Activated CD8-positive, alpha-beta T cell treated with anti-CD3 and anti-CD28 coated beads for 36 hours (primary cell): Measurements from ENCODE around the gene ANO9. TPM values are rescaled to one million over a fixed set of nuclear protein-coding genes. Genes with fewer than 3 reads are reported as not detected.

ENCODE experiments used
- ATAC-seq: fragments of 200-7000 bp; cut with Tn5 transposase; one replicate; pipeline ENCODE4 v1.10.0; 2021; ENCODE audit warnings: mild to moderate bottlenecking, moderate library complexity
- CTCF ChIA-PET: fragments of 350-600 bp; sonication (Branson Sonifier 250); formaldehyde crosslinking; loops from one replicate; lab custom pipeline; 2021; ENCODE audit warnings: antibody characterized with exemption; lab: Charles Lee
- POLR2A ChIA-PET: fragments of 350-600 bp; sonication (Branson Sonifier 250); formaldehyde crosslinking; loops from one replicate; lab custom pipeline; 2021; ENCODE audit warnings: antibody characterized with exemption; lab: Charles Lee
- DNase-seq: peaks from one replicate; pipeline ENCODE4 v3.0.0-alpha.2; 2020
- H3K27ac Mint-ChIP-seq: one replicate; pipeline ENCODE4 v1.8.0; 2021; ENCODE audit warnings: mild to moderate bottlenecking, mixed read lengths
- H3K27me3 Mint-ChIP-seq: one replicate; pipeline ENCODE4 v1.8.0; 2021; ENCODE audit warnings: mixed read lengths
- H3K36me3 Mint-ChIP-seq: one replicate; pipeline ENCODE4 v1.8.0; 2021; ENCODE audit warnings: low read depth, mixed read lengths
- H3K4me1 Mint-ChIP-seq: one replicate; pipeline ENCODE4 v1.8.0; 2021; ENCODE audit warnings: low read depth, mixed read lengths
- H3K4me3 Mint-ChIP-seq: one replicate; pipeline ENCODE4 v1.8.0; 2021; ENCODE audit warnings: mild to moderate bottlenecking, moderate library complexity, mixed read lengths
- H3K9me3 Mint-ChIP-seq: one replicate; pipeline ENCODE4 v1.8.0; 2021; ENCODE audit warnings: mixed read lengths
- CTCF ChIP-seq: fragments of 200-600 bp; IDR thresholded peaks from one replicate; pipeline ENCODE4 v1.8.0; 2022; ENCODE audit warnings: antibody characterized with exemption, mild to moderate bottlenecking
- intact Hi-C: fragments of 100-400 bp; cut with micrococcal nuclease; formaldehyde crosslinking; loops from one replicate; pipeline ENCODE4 v1.10.0; 2022
- total RNA-seq, 2 experiments: library from RNA; stranded (reverse); gene quantifications; one replicate each; pipeline ENCODE4 v1.2.3, GENCODE V29; 2021

Gene ANO9
- total RNA-seq, 2 experiments from 2014 or later, result 28.2 to 29.0 TPM

- no peak for DNase-seq
- H3K27me3 Mint-ChIP-seq, result peaks cover 37% of the 10 kb centered on the region
- ChIA-PET POLR2A (interaction anchor here (0.9 kb wide), 1 partner anchor 80 kb away, joined by 3 read pairs; the partner anchor contains the start of gene PGGHG), CTCF (interaction anchor here (0.6 to 1.5 kb wide), 2 partner anchors 11 to 135 kb away, joined by 3 to 6 read pairs; no protein-coding TSS in a partner anchor)
- peak within 1 kb of the TSS; percentile 62 for H3K4me3 Mint-ChIP-seq
- intact Hi-C loops, result no loop called here
- peaks cover 1% of the 10 kb centered on the region for H3K9me3 Mint-ChIP-seq
- no peak for TF ChIP-seq CTCF
- peaks cover 3% of the 10 kb centered on the region for H3K4me1 Mint-ChIP-seq
- ATAC-seq, result peak; percentile 45
- no peak within 1 kb of the TSS for H3K27ac Mint-ChIP-seq
- H3K36me3 Mint-ChIP-seq, result no peaks in the 10 kb centered on the region
Measured at GRCh38 chr11:369336-370018, 72.3 kb downstream of the ANO9 start, which contains the start of gene B4GALNT4. Gene B4GALNT4 (plus strand): TSS chr11:369499. CDS start chr11:369804, 305 bp downstream.

- no peak overlapping the region for H3K27ac Mint-ChIP-seq
- intact Hi-C loops, result no loop called here
- DNase-seq (no peak), ATAC-seq (no peak)
- no peaks in the 10 kb centered on the region for H3K9me3 Mint-ChIP-seq
- peak overlapping the region; percentile 62 for H3K4me3 Mint-ChIP-seq
- CTCF ChIA-PET, result interaction anchor here (0.7 to 1.5 kb wide), 2 partner anchors 10 to 117 kb away, joined by 4 to 6 read pairs; no protein-coding TSS in a partner anchor
- peaks cover 3% of the 10 kb centered on the region for H3K4me1 Mint-ChIP-seq
- no peaks in the 10 kb centered on the region for H3K36me3 Mint-ChIP-seq
- POLR2A ChIA-PET, result interaction anchor here (1.0 kb wide), 1 partner anchor 63 kb away, joined by 3 read pairs; no protein-coding TSS in a partner anchor
- TF ChIP-seq CTCF, result no peak
- H3K27me3 Mint-ChIP-seq, result peaks cover 37% of the 10 kb centered on the region
Measured at GRCh38 chr11:368414-369335, 73.1 kb downstream of the ANO9 start.

- CTCF ChIA-PET, result interaction anchor here (0.7 to 1.5 kb wide), 2 partner anchors 9 to 117 kb away, joined by 4 to 6 read pairs; no protein-coding TSS in a partner anchor
- no peak overlapping the region for H3K4me3 Mint-ChIP-seq
- intact Hi-C loops, result no loop called here
- no peak for TF ChIP-seq CTCF
- no peaks in the 10 kb centered on the region for H3K9me3 Mint-ChIP-seq
- peaks cover 3% of the 10 kb centered on the region for H3K4me1 Mint-ChIP-seq
- no peaks in the 10 kb centered on the region for H3K36me3 Mint-ChIP-seq
- H3K27ac Mint-ChIP-seq, result no peak overlapping the region
- H3K27me3 Mint-ChIP-seq, result peaks cover 37% of the 10 kb centered on the region
- no peak for DNase-seq
- POLR2A ChIA-PET, result interaction anchor here (0.6 to 1.3 kb wide), 3 partner anchors 10 to 138 kb away, joined by 3 read pairs; no protein-coding TSS in a partner anchor
- ATAC-seq, result no peak
Measured at GRCh38 chr11:367956-368413, 73.8 kb downstream of the ANO9 start.

Other genes starting within 250 kb of the ANO9 start
- not detected for gene SCGB1C1, start 248.9 kb downstream of the ANO9 start, total RNA-seq
- 10 to 100 TPM; 58.4 to 68.9 TPM for gene BET1L, start 234.6 kb downstream of the ANO9 start, total RNA-seq
- 100 to 1,000 TPM in 1 of 2 experiments, 10 to 100 TPM in 1; 96.5 to 108 TPM for gene RIC8A, start 234.3 kb downstream of the ANO9 start, total RNA-seq
- 10 to 100 TPM; 27.7 to 32.1 TPM for gene SIRT3, start 205.7 kb downstream of the ANO9 start, total RNA-seq
- 100 to 1,000 TPM; 220 to 228 TPM for gene PSMD13, start 205.0 kb downstream of the ANO9 start, total RNA-seq
- gene NLRP6, start 163.6 kb downstream of the ANO9 start, total RNA-seq, result 1 to 10 TPM; 3.3 to 3.4 TPM
- 100 to 1,000 TPM; 298 to 308 TPM for gene PGGHG, start 152.9 kb downstream of the ANO9 start, total RNA-seq
- not detected for gene IFITM5, start 142.5 kb downstream of the ANO9 start, total RNA-seq
- 100 to 1,000 TPM; 540 to 549 TPM for gene IFITM2, start 134.2 kb downstream of the ANO9 start, total RNA-seq
- 100 to 1,000 TPM; 296 to 304 TPM for gene IFITM1, start 128.0 kb downstream of the ANO9 start, total RNA-seq
- 10 to 100 TPM; 52.8 to 58.0 TPM for gene IFITM3, start 121.2 kb downstream of the ANO9 start, total RNA-seq
- 1 to 10 TPM; 1.5 to 3.4 TPM for gene B4GALNT4, start 72.5 kb downstream of the ANO9 start, total RNA-seq
- under 1 TPM in 1 of 2 experiments, not detected in 1; 0.18 TPM for gene PKP3, start 47.8 kb downstream of the ANO9 start, total RNA-seq
- 10 to 100 TPM; 33.9 to 35.0 TPM for gene SIGIRR, start 27.0 kb downstream of the ANO9 start, total RNA-seq
- gene PTDSS2, start 8.3 kb upstream of the ANO9 start, total RNA-seq, result 10 to 100 TPM; 17.4 to 18.0 TPM
- gene RNH1, start 65.2 kb upstream of the ANO9 start, total RNA-seq, result 100 to 1,000 TPM; 105 to 110 TPM
- 10 to 100 TPM; 30.4 to 34.6 TPM for gene HRAS, start 93.6 kb upstream of the ANO9 start, total RNA-seq
- gene LRRC56, start 95.5 kb upstream of the ANO9 start, total RNA-seq, result under 1 TPM; 0.67 to 0.99 TPM
- gene LMNTD2, start 118.7 kb upstream of the ANO9 start, total RNA-seq, result 1 to 10 TPM in 1 of 2 experiments, under 1 TPM in 1; 0.88 to 1.3 TPM
- 10 to 100 TPM; 16.8 to 17.3 TPM for gene RASSF7, start 119.0 kb upstream of the ANO9 start, total RNA-seq
- 10 to 100 TPM; 43.1 to 44.5 TPM for gene PHRF1, start 134.5 kb upstream of the ANO9 start, total RNA-seq
- 10 to 100 TPM; 34.6 to 37.5 TPM for gene IRF7, start 173.9 kb upstream of the ANO9 start, total RNA-seq
- not detected for gene CDHR5, start 182.9 kb upstream of the ANO9 start, total RNA-seq
- gene SCT, start 185.2 kb upstream of the ANO9 start, total RNA-seq, result not detected
- gene DRD4, start 195.3 kb upstream of the ANO9 start, total RNA-seq, result under 1 TPM; 0.88 to 0.89 TPM